ENCODE results near the gene NR4A3.
A peak's percentile ranks its signal among the peaks of the same experiment; 100 is the strongest.
"Not testable (repeated sequence)": the region's sequence is repeated elsewhere in the genome, so short reads cannot be mapped to it uniquely, and the experiment has no call there.

NR4A3 gene

GRCh38 chr9:99833735-99834134 is 12.1 kb downstream of the NR4A3 start:
- no peak for DNase-seq

- no peak for DNase-seq
These were observed 12.8 kb downstream of the NR4A3 start for GRCh38 chr9:99834474-99834873.

- no peak for DNase-seq
These were observed 13.5 kb downstream of the NR4A3 start for GRCh38 chr9:99835142-99835541.

- no peak for DNase-seq
These were observed 13.9 kb downstream of the NR4A3 start for GRCh38 chr9:99835581-99835980.

GRCh38 chr9:99840072-99840471 is 18.4 kb downstream of the NR4A3 start:
- DNase-seq = no peak

GRCh38 chr9:99845063-99845462 is 23.4 kb downstream of the NR4A3 start:
- no peak for DNase-seq

GRCh38 chr9:99848447-99848846 is 26.8 kb downstream of the NR4A3 start:
- DNase-seq = no peak

- no peak for DNase-seq
These were observed 29.2 kb downstream of the NR4A3 start for GRCh38 chr9:99850736-99851499.

- DNase-seq = no peak
These were observed 29.8 kb downstream of the NR4A3 start for GRCh38 chr9:99851500-99851822.

- DNase-seq = no peak
These were observed 30.9 kb downstream of the NR4A3 start for GRCh38 chr9:99852617-99853016.

GRCh38 chr9:99855467-99856176 is 33.9 kb downstream of the NR4A3 start:
- DNase-seq = no peak

GRCh38 chr9:99857576-99857975 is 35.9 kb downstream of the NR4A3 start:
- DNase-seq = not testable (repeated sequence)

GRCh38 chr9:99858087-99858486 is 36.4 kb downstream of the NR4A3 start:
- no peak for DNase-seq

GRCh38 chr9:99859243-99859980 is 37.7 kb downstream of the NR4A3 start:
- DNase-seq = no peak

- DNase-seq = peak; percentile 5
These were observed 38.6 kb downstream of the NR4A3 start for GRCh38 chr9:99860266-99860665.

GRCh38 chr9:99863955-99864354 is 42.3 kb downstream of the NR4A3 start:
- no peak for DNase-seq

GRCh38 chr9:99866398-99866797 is 44.7 kb downstream of the NR4A3 start:
- DNase-seq = no peak

GRCh38 chr9:99867536-99867935 is 45.9 kb downstream of the NR4A3 start:
- no peak for DNase-seq

- no peak for DNase-seq
These were observed 46.3 kb downstream of the NR4A3 start for GRCh38 chr9:99867968-99868367.

- no peak for DNase-seq
These were observed 47.2 kb downstream of the NR4A3 start for GRCh38 chr9:99868845-99869244.

- no peak for DNase-seq
These were observed 48.4 kb downstream of the NR4A3 start for GRCh38 chr9:99870126-99870525.

GRCh38 chr9:99873531-99873930 is 51.8 kb downstream of the NR4A3 start:
- no peak for DNase-seq

GRCh38 chr9:99873943-99874584 is 52.4 kb downstream of the NR4A3 start:
- DNase-seq = no peak
